CD4-positive, alpha-beta T cell treated with Interleukin-1 beta for 1 hour (primary cell): ENCODE data around the gene ELOVL6.
A peak's percentile ranks its signal among the peaks of the same experiment; 100 is the strongest.
"Not testable (repeated sequence)": the region's sequence is repeated elsewhere in the genome, so short reads cannot be mapped to it uniquely, and the experiment has no call there.

Source experiments
- DNase-seq, 2 donors: peaks; one replicate each; pipeline ENCODE4 v3.0.0-alpha.2; 2020 to 2022

The ELOVL6 gene

DNA sequence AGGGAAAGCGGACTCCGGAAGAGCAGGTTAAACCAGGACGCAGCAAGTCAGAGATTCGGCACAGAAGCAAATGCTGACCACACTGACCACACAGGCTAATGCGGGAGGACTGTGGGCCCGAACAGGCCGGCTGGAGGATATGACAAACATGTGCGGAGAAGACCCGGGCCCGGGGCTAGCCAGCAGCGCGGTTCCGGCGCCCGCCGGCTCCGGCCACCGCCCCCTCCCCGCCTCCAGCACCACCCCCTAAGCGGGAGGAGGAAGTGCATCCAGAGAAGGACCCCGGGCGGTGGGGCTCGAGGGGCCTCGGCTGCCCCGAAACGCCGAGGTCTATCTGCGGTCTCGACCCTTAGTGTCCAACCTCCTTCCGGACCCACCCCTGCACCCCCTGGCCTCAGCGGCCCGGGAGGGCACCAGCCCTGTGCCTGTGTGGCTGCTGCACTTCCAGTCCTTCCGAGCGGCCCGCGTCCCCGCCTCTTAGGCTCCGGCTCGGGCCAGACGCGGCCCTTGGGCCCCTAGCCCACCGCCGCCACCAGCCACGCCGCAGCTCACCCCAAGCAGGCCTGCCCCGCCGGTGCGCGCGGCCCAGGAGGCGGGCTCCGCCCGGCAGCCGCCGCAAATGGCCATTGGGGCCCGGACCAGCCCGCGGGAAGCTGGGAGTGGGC lies 2.1 kb downstream of the ELOVL6 start:
- DNase-seq, result peak; percentile 17 to 29

DNA sequence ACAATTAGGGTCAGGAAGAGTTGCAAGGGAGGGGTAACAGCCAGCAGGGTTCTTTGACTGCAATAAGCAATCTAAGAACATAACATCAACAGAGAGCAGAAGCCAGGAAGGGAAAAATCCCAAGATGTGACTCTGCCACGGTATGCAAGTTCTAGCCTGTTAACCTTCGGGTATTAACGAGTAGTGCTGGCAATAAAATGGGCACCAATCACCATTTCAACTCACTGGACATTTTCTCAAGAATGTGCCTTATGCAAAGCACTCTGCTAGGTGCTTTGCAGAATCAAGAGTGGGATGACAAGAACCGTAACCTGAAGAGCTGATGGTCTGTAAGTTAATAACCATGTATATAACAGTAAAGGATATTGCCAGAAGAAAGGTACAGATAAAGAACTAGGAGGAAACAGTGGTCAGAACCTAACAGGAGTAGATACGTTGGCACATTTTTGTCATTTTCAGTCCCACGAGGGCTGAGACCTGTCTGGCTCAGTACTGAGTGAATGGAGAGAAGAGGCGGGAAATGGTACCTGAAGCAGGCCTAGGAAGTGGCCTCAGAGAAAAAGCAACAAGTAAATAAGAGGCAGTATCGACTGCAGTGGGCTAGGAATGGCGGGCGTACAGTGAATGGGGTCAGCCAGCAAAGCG lies 2.7 kb downstream of the ELOVL6 start:
- no peak for DNase-seq

DNA sequence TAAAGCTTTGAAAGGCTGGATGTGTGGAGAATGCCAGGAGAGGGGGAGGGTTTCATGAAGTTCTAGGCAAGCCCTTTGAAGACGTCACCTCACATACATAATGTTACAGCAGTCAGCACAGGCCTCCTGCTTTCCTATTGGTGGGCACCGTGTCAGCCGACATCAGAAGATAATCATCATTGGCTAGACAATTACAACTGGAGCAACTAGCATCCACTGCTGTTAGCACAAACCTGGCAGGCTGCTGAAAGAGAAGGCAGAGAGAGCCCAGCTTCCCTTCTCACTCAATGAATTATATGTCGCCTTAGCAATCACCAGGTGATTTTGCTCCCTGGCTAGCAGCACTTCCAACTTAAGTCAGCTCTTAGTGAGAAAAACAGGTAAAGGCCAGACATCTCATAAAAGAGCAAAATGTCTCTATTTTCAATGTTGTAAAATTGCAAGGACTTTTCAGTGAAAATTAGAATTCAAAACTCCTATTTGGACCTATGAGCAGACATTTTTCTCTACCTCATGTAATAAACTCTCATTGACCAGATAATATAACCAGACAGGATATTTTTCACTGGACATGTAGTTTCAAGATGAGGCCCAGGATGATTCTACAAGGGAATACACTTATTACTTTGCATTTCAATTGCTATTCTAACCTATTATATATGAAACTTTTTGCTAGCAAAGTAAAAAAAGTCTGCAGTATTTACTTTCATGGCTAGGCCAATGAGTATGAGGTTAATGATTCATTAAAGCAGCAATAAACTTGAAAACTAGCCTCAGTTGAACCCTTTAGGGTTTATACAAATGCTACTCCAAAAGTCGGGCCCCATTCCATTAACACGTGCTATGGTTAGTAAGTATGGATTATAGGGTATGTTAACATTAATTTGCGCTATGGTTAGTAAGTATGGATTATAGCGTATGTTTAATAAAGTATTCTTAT lies 4.3 kb downstream of the ELOVL6 start:
- DNase-seq, result peak; percentile 86

DNA sequence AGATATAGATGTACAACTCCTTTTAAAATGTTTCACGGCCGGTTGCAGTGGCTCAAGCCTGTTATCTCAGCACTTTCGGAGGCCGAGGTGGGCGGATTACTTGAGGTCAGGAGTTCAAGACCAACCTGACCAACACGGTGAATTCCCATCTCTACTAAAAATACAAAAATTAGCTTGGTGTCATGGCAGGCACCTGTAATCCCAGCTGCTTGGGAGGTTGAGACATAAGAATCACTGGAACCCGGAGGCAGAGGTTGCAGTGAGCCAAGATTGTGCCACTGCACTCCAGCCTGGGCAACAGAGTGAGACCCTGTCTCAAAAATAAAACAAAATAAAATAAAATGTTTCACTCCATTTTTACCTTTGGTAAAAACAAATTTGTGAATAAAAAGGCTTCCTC lies 5.1 kb downstream of the ELOVL6 start:
- DNase-seq, result not testable (repeated sequence)

DNA sequence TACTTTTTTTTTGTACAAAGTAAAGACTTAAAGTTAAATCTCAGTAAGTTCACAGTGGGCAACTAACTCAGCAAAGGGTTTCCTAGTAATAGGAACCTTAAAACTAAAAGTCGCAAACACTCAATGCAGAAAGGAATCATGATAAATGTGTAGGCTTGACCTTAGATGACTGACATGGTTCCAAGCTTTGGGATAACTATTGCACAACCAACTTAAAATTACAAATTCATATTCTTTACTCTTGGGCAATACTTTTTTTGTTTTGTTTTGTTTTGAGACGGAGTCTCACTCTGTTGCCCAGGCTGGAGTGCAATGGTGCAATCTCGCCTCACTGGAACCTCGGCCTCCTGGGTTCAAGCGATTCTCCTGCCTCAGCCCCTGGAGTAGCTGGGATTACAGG lies 8.2 kb downstream of the ELOVL6 start:
- DNase-seq, result no peak

DNA sequence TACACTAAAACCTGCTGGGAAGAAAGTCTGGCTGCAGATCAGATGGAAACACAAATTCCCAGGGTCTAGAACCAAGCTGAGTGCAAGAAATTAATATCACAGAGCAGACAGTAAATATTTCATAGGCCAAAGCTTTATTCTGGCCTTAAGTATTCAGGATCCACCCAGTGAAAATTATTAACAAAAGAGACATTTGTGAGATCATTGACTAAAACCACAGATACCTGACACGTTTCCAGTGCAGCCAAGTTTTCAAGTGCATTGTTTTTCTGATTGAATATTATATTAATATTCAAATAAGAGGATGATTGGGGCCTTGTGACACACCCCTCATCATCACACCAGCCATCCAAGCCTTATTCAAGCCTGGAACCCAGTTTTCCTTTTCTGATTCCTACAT lies 10.3 kb downstream of the ELOVL6 start:
- DNase-seq, result no peak

DNA sequence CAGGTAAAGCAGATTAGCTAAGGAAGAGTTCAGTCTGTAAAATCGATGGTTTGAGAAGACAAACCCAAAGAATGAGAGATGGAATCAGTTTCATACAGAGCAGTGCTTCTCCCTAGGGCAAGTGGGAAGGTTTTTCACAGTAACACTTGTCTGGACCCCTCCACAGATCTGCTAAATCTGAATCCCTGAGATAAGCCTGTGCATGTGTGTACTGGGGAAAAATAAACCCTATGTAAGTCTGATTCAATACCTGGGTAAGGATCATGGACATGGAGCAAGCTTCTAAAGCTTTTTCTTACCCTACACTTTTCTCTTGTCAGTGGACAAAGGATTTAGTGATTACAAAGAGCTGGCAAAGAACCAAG lies 13.6 kb downstream of the ELOVL6 start:
- DNase-seq, result no peak

DNA sequence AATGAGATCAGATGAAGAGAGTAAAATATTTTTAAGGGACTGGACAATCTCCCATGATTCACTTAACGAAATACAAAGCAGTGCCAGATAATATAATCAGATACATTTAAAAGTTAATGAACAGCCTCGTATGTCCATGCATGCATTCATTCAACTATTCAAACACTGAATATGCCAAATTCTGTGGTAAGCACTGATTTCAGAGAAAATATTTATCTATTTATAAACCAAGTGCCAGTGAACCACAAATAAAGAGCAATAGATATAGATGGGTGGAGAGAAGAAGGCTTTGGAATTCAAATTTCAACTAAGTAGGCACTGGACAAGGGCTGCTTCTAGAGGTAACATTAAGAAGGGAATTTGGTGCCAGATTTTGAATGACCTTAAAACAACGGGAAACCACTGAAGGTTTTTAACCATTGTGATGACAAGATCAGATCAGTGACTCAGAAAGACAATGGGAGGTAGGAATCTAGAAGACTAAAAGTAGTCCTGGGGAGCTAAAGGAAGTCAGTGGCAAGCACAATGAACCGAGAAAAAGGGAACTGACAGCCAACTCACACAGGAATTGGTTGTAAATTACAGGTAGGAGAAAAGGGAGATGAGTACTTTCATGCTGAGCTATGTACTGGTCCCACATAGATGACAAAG lies 14.2 kb downstream of the ELOVL6 start:
- no peak for DNase-seq

DNA sequence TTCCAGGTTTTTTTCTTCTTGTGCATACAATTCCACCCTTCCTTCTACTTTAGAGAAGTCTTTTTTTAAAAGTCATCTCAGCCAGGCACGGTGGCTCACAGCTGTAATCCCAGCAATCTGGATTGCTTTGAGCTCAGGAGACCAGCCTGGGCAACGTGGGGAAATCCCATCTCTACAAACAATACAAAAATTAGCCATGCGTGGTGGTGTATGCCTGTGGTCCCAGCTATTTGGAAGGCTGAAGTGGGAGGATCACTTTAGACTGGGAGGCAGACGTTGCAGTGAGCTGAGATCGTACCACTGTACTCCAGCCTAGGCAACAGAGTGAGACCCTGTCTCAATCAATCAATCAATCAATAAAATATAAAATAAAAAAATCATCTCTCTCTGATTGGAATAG lies 14.8 kb downstream of the ELOVL6 start:
- DNase-seq, result no peak

DNA sequence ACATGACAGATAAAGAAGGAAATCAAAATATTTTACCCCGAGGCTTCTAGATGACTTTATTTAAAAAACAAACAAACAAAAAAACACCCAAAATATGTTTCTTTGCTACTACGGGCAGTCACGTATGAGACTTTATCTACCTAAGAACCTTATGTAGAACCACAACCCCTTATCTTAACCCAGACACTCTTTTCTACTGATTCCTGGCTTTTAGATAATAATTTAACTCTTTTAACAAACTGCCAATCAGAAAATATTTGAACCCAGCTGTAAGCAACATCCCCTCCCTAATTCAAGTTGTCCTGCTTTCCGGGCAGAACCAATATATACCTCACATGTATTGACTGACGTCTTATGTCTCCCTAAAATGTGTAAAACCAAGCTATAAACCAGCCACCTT lies 15.4 kb downstream of the ELOVL6 start:
- DNase-seq, result no peak

DNA sequence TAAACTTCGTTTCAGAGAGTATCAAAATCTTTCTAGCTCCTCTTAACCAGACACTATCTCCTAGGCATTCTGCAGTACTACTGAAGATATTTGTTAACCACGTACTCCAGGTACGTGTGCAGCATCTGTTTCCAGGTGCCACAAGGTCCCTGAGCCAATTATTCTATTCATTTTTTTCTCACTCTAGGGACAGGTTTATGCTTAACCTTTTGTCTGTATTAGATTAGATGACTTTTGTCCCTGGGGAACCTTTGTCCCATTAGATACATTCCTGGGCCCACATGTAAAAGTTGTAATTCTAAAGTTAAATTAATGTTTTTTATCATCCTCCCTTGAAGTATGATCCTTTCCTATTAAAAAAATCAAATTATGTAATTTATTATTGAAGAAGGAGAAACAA lies 16.5 kb downstream of the ELOVL6 start:
- no peak for DNase-seq

DNA sequence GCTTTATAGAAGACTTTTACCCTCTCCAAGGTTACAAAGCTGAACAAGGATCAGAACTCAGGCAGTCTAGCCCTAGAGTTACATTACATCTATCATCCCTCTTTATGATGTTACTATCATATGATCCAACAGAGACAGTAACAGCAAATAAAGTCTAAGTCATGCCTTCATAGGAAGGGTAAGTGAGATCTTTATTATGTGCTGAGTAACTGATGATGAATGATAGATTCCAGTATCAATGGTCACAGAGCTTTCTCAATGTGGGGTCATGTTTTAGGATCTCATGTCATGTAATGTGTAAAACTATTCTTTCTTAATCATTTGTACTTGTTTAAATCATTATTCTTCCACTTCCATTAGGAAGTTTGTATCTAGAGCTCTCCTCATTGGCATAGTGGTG lies 22.8 kb downstream of the ELOVL6 start:
- DNase-seq, result no peak

DNA sequence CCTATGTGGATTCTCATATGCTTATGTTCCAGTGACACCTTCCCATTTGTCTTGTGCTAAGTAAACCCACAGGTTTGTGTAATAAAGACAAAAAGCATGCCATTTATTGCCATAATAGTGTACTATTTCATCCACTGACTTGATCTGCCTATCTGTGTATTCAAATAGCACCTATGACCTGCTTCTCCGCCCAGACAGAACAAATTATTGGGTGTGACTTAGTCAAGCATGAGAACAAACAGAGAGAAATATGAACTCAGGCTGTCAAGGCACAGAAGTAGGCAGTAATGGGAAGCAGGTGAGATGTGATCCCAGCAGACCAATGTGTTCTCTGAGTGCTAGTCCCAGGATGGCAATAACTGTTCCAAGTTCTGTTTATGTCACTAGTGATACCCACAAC lies 25.4 kb downstream of the ELOVL6 start:
- no peak for DNase-seq

DNA sequence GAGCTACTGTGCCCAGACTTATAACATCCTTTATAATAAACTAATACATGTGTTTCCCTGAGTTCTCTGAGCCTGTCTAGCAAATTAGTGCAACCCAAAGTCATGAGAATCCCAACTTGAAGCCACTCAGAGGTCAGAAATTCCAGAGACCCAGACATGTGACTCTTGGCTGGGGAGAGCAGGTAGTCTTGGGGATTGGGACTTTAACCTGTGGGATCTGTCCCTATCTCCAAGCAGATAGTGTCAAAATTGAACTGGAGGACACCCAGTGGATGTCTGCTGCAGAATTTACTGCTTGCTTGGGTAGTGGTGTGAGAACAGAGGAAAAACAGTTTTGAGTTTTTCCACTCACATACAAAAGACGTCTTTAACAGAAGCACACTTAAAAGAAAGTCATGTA lies 26.4 kb downstream of the ELOVL6 start:
- no peak for DNase-seq

DNA sequence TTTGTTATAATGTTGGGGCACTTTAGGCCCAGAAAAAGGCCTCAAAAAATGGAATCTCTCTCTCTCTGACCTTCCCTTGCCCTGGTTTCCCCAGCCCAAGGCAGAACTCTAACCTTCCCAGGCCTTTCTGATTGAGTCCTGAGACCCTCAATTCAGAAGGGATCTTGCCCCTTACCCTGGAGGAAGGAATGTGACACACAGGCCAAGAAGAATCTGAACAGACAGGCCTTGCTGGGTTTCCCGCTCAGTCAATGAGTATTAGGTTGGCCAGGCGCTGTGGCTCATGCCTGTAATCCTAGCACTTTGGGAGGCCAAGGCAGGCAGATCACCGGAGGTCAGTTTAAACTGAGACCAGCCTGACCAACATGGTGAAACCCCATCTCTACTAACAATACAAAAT lies 27.6 kb downstream of the ELOVL6 start:
- DNase-seq, result no peak

DNA sequence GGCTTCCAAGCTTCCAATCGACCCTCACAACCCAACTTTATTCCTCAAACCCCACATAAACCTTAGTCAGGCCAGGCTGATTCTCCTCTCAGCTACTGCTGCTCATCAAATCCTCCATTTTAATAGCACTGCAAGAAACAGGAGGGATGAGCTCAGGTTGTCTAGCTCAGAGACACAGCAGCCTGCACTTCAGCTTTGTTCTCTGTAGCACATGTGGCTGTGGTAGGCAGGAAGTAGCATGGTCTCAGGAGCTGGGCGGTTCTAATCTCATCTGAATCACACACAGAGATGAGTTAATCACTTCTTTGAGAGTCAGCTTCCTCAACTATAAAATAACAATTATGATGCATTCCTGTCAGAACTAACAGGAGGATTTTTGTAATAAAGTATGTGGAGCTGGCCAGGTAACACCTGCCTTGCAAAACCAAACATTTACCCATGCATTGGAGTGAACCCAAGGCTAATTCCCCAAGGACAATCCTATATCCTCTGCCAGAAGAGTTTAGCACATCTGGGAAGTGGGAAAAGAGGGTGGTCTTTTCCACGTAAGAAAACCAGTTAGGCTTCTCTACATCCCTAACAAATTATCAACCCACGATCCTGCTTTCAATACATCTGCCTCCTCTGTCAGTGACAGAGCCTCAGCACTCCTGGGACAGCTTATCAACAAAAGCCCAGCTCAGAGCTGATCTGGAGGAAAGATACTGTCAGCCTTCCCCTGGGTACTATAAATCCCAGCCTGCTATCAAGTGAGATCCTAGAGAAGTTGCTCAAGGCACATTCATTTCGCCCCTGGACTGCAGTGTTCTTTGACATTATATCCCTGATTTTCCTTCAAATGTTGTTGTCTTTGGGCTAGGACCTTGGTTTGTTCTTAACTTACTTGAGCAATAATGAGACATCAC lies 32.8 kb downstream of the ELOVL6 start:
- peak; percentile 55 to 58 for DNase-seq

DNA sequence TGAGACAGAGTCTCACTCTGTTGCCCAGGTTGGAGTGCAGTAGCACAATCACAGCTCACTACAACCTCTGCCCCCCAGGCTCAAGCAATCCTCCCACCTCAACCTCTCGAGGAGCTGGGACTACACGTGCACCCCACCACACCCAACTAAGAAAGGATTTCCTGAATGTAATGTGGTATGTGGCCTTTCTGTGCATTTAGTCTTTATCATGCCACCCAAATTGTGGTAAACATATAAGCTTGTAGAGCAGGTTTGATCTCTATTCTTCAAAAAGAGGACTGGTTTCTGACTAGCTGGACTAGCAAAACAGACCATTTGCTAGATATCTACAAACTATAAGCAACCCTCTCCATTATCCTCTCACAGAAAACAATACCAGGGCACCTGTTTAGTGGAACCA lies 33.6 kb downstream of the ELOVL6 start:
- peak in 1 of 2 donors; percentile 14 for DNase-seq

DNA sequence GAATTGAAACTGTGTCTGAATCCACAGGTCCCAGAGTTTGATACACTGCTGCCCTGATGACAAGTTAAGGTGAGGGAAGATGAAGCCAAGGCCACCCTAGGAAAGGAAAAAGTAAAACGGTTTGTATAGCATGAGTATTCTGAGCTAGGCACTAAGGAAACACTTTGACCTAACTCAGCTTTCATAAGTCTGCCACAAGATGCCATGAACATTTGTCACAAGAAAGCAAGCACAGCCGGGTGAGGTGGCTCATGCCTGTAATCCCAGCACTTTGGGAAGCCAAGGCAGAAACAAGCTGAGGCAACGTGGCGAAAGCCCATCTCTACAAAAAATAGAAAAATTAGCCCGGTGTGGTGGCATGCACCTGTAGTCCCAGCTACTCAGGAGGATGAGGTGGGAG lies 34.2 kb downstream of the ELOVL6 start:
- DNase-seq, result no peak

DNA sequence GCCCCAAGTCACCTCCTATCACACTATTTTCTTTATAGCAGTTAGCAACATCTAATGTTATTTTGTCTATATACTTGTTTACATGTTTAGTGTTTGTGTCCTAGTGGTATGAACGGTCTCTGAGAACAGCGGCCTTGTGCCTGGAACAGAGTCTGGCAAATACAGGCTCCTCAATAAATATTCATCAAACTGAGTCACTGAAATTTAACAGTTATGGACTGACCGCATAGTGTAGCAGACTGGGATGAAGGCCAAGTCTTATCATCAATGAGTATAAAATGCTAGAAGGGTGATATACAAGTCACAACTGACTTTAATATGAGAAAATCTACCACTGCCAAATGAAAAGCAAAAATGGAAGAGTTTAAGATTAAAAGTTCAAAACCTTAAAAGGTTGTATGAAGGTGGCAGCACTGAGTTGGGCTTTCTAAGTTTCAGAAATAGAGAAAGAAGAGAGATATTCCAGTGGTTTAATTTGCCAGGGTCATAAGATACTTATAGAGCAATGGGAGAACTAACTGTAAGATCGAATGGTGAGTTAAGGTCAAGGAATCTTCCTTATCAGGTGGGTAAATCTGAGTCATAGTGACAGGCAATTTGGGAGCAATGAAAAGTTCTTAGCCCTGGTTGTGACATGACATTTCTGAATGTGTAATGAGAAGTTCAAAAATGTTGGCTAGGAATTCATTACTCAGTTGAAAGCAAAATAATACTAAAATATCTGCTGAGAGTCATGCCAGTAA lies 34.9 kb downstream of the ELOVL6 start:
- no peak for DNase-seq

DNA sequence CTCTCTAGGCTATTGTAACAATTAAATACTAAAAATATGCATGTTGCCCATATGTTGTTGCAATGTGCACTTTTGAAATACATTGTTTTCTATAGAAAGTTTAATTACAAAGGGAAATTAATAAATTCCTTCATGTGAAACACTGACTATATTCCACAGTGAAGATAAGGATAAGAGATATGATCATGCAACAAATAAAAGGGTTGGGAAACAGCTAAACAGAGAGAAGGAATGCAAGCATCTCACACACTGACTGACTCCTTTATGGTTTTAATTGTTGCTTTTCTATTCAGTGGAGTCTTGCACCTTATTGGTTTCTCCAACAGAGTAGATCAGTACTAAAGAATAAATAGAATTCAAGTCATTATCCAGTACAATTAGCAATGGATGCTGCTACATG lies 37.8 kb downstream of the ELOVL6 start:
- no peak for DNase-seq

DNA sequence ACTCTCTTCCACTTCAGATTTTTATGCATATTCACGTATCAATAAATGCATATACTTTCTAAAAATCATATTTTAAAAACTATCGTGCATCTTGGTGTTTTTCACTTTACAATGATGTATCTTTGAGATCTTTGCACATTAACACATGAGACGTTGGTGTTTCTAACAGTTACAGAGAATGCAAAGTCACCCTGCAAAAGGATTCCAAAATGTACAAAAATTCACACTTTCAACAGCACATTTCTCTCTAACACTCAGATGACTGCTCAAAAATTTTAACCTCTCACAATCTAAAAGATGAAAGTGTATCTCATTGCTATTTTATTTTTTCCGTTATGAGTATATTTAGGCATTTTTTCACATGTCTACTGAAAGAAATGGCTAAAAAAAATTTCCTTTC lies 38.9 kb downstream of the ELOVL6 start:
- DNase-seq, result no peak

DNA sequence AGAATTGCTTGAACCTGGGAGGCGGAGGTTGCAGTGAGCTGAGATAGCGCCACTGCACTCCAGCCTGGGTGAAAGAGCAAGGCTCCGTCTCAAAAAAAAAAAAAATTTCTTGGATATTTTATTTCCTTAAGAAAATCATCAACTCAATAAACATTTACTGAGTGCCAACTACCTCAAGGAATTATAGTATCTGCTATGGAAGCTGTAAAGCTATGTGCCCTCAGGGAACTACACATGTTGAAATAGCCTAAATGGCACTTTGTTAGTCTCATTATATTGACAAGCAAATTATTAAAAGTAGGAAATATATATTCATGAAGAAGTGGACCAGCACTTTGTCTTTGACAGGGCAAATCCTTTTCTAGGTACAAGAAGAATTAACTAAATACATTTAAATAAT lies 40.8 kb downstream of the ELOVL6 start:
- DNase-seq, result no peak
